ENCODE results near the gene SEMA6D. TPM values are rescaled to one million over a fixed set of nuclear protein-coding genes. Genes with fewer than 3 reads are reported as not detected.

The SEMA6D gene
- 15.8 TPM in 2 replicates for total RNA-seq (2021)
- long read RNA-seq, partial matches to known transcripts: 1 of 14 reads
- long read RNA-seq, other reads (novel, unspliced or antisense): 11 of 14 reads

GRCh38 chr15:47717036-47717612 lies at the start of gene SEMA6D:
Gene SEMA6D, plus strand, starts transcription at chr15:47717505. Its CDS starts 42,294 bp downstream, at chr15:47759799.
- H3K79me1 ChIP-seq (ENCODE audit: insufficient read depth, low read depth, low read length, poor library complexity, severe bottlenecking): no peaks in the 10 kb centered on the region
- no peaks in the 10 kb centered on the region for H3K4me1 ChIP-seq (ENCODE audit: insufficient read depth, low read length)
- no peak within 1 kb of the TSS for H4K8ac ChIP-seq (replicated peaks; ENCODE audit: insufficient read length, low read depth, low read length)
- no peak within 1 kb of the TSS for H3K9ac ChIP-seq (ENCODE audit: extremely low read depth, insufficient read length, low read length)
- H3K56ac ChIP-seq (ENCODE audit: insufficient read length, low read depth, low read length): no peak within 1 kb of the TSS
- peak within 1 kb of the TSS; percentile 53 to 97 (median 95); a peak in 6 of 7 replicates for H3K27ac Mint-ChIP-seq
- H3K4me3 Mint-ChIP-seq: peak within 1 kb of the TSS; percentile 89 to 99
- no peaks in the 10 kb centered on the region; the same call in 1 of the 2 replicates for H3K79me2 ChIP-seq (ENCODE audit: insufficient read depth, low read length)
- no peak within 1 kb of the TSS for H2BK5ac ChIP-seq (ENCODE audit: insufficient read length, low read length)
- H2AK5ac ChIP-seq (ENCODE audit: insufficient read length, low read length): no peak within 1 kb of the TSS
- no peaks in the 10 kb centered on the region for H4K20me1 ChIP-seq (ENCODE audit: control insufficient read depth, insufficient read depth, insufficient read length)
- H3K9me3 Mint-ChIP-seq: peaks cover 0 to 3% of the 10 kb centered on the region in 2 experiments; a peak in 1 of 5 replicates
- no peak within 1 kb of the TSS for H3K27ac ChIP-seq (ENCODE audit: insufficient read length, low read depth, low read length)
- TF ChIP-seq CTCF (conservative IDR thresholded peaks at IDR 0.05): peak; percentile 41; the same call in 2 of the 3 replicates
- peaks cover 61 to 62% of the 10 kb centered on the region in 2 experiments for H3K4me1 Mint-ChIP-seq
- no peak within 1 kb of the TSS for H4K5ac ChIP-seq (ENCODE audit: insufficient read length, low read depth, low read length)
- peak within 1 kb of the TSS; percentile 85 for H3K4me2 ChIP-seq (ENCODE audit: insufficient read depth, insufficient read length, low read length)
- H3K9me3 ChIP-seq (ENCODE audit: control insufficient read depth, low read depth, low read length): no peaks in the 10 kb centered on the region
- peak; percentile 85 for DNase-seq
- no peak within 1 kb of the TSS for H3K14ac ChIP-seq (ENCODE audit: insufficient read depth, low read length)
- no peak within 1 kb of the TSS for H3K18ac ChIP-seq (ENCODE audit: insufficient read length, low read depth, low read length)
- H3K23ac ChIP-seq (ENCODE audit: insufficient read length, low read depth, low read length): no peak within 1 kb of the TSS
- peaks cover 0 to 4% (median 2%) of the 10 kb centered on the region in 3 experiments; a peak in 1 of 7 replicates for H3K36me3 Mint-ChIP-seq (ENCODE audit: insufficient read depth in 1 of 3, low read depth in 3 of 3)
- H3K23me2 ChIP-seq (ENCODE audit: insufficient read length, low read depth, low read length, poor library complexity, severe bottlenecking): peaks cover 13% of the 10 kb centered on the region
- no peak within 1 kb of the TSS for H2AFZ ChIP-seq (ENCODE audit: low read length)
- WGBS (ENCODE audit: extremely low coverage, insufficient read length, low lambda C conversion rate): no CpG with 5 or more reads among the region's 40 CpGs
- no peak within 1 kb of the TSS for H3K4ac ChIP-seq (ENCODE audit: low read depth, low read length)
- H3K27me3 ChIP-seq (ENCODE audit: insufficient read depth, low read length): peaks cover 16% of the 10 kb centered on the region; the same call in 1 of the 2 replicates
- peaks cover 44% of the 10 kb centered on the region for H3K27me3 Mint-ChIP-seq (ENCODE audit: low read depth)
- H2BK120ac ChIP-seq (ENCODE audit: low read depth, low read length, poor library complexity, severe bottlenecking): no peak within 1 kb of the TSS
- H2BK20ac ChIP-seq (ENCODE audit: low read depth, low read length, poor library complexity, severe bottlenecking): no peak within 1 kb of the TSS
- H3T11ph ChIP-seq (ENCODE audit: low read length): no peak within 1 kb of the TSS
- H2BK12ac ChIP-seq (ENCODE audit: insufficient read length, low read depth, low read length): no peak within 1 kb of the TSS
- no peak within 1 kb of the TSS for H4K91ac ChIP-seq (ENCODE audit: insufficient read length, low read depth, low read length)
- H2BK15ac ChIP-seq (ENCODE audit: low read depth, low read length): no peak within 1 kb of the TSS

Measured in H9 (cell line).